ENCODE data around the gene NSD1. TPM values are rescaled to one million over a fixed set of nuclear protein-coding genes. Genes with fewer than 3 reads are reported as not detected.

NSD1 gene
- total and polyA plus RNA-seq, 9 of the 15 experiments (the other 6 are each of a cell fraction or from before 2014, with no cell fraction given) = 3.8 to 51.0 (median 24.7) TPM

GRCh38 chr5:177086654-177087397 lies 46.7 kb upstream of the NSD1 start, which contains the start of gene FGFR4 (continued):
- TF ChIP-seq ZBTB43 (CRISPR knock-in tag; IDR thresholded peaks at IDR 0.05) (no peak), ERF (CRISPR knock-in tag; IDR thresholded peaks at IDR 0.05) (peak; percentile 56; the same call in 1 of the 2 replicates), THAP12 (CRISPR knock-in tag; IDR thresholded peaks at IDR 0.05) (peak; percentile 68), ZNF263 (CRISPR knock-in tag; IDR thresholded peaks at IDR 0.05; ENCODE audit: borderline replicate concordance) (peak; percentile 48; the same call in 1 of the 2 replicates), NCOA1 (IDR thresholded peaks at IDR 0.05; ENCODE audit: low read depth) (0 out of 2 replicates have a peak, but pooled peaks have one; percentile 20), ZNF707 (CRISPR knock-in tag; conservative IDR thresholded peaks at IDR 0.05) (no peak), FIP1L1 (IDR thresholded peaks at IDR 0.05; ENCODE audit: low read depth, low read length, poor library complexity, severe bottlenecking) (peak; percentile 86), ESRRA (IDR thresholded peaks at IDR 0.05; ENCODE audit: borderline replicate concordance, low read depth) (peak; percentile 47; the same call in 1 of the 2 replicates), KLF13 (tag; IDR thresholded peaks at IDR 0.05; ENCODE audit: borderline replicate concordance, low read depth) (0 out of 2 replicates have a peak, but pooled peaks have one; percentile 61), ZNF584 (CRISPR knock-in tag; IDR thresholded peaks at IDR 0.05; ENCODE audit: low read depth) (no peak), E2F8 (IDR thresholded peaks at IDR 0.05; ENCODE audit: low read depth, partially characterized antibody) (peak; percentile 55), GATAD2A (IDR thresholded peaks at IDR 0.05) (0 out of 2 replicates have a peak, but pooled peaks have one; percentile 51), RNF2 (IDR thresholded peaks at IDR 0.05) (peak; percentile 66), RBBP5 (IDR thresholded peaks at IDR 0.05; ENCODE audit: borderline replicate concordance, insufficient read depth, low read length, poor library complexity, severe bottlenecking) (peak; percentile 59), SAFB (IDR thresholded peaks at IDR 0.05; ENCODE audit: borderline replicate concordance, low read depth, low read length) (0 out of 2 replicates have a peak, but pooled peaks have one; percentile 75), MAX (CRISPR knock-in tag; IDR thresholded peaks at IDR 0.05) (peak; percentile 83), ZNF75A (CRISPR knock-in tag; IDR thresholded peaks at IDR 0.05) (no peak), ZEB2 (IDR thresholded peaks at IDR 0.05) (peak; percentile 68), MYNN (IDR thresholded peaks at IDR 0.05) (no peak), MYNN (CRISPR knock-in tag; IDR thresholded peaks at IDR 0.05) (no peak)

Data from K562 (cell line).